SK-N-SH treated with all-trans-retinoic acid at 6 μM for 48 hours (cell line): ENCODE measurements around the gene OSGEP.
"Not testable (repeated sequence)": the region's sequence is repeated elsewhere in the genome, so short reads cannot be mapped to it uniquely, and the experiment has no call there.

ENCODE experiments used
- ATAC-seq: fragments of 200-7000 bp; cut with Tn5 transposase; 3 replicates; pipeline ENCODE4 v1.9.1; 2020; ENCODE audit warnings: mild to moderate bottlenecking, moderate library complexity
- BACH2 ChIP-seq: fragments of 250-450 bp; sonication (Bioruptor Pico); IDR thresholded peaks from 2 replicates; pipeline ENCODE4 v1.9.0; 2021; ENCODE audit warnings: mild to moderate bottlenecking, borderline replicate concordance
- CREB5 ChIP-seq: fragments of 250-450 bp; sonication (Bioruptor Pico); IDR thresholded peaks from 2 replicates; pipeline ENCODE4 v1.5.1; 2020; ENCODE audit warnings: low read depth, mild to moderate bottlenecking, moderate library complexity
- CSRNP3 ChIP-seq: fragments of 250-450 bp; sonication (Bioruptor Pico); IDR thresholded peaks from 2 replicates; pipeline ENCODE4 v1.5.1; 2021; ENCODE audit warnings: mild to moderate bottlenecking, moderate library complexity
- GLIS3 ChIP-seq: fragments of 250-450 bp; sonication (Bioruptor Pico); IDR thresholded peaks from 2 replicates; pipeline ENCODE4 v1.5.0; 2020; ENCODE audit warnings: mild to moderate bottlenecking, moderate library complexity
- ISL1 ChIP-seq: fragments of 250-450 bp; sonication (Bioruptor Pico); IDR thresholded peaks from 2 replicates; pipeline ENCODE4 v2.1.2; 2022; ENCODE audit warnings: mild to moderate bottlenecking, moderate library complexity
- PATZ1 ChIP-seq: fragments of 250-450 bp; sonication (Bioruptor Pico); IDR thresholded peaks from 2 replicates; pipeline ENCODE4 v1.8.0; 2020; ENCODE audit warnings: mild to moderate bottlenecking, moderate library complexity, borderline replicate concordance
- POU6F1 ChIP-seq: fragments of 250-450 bp; sonication (Bioruptor Pico); IDR thresholded peaks from 2 replicates; pipeline ENCODE4 v1.8.0; 2021; ENCODE audit warnings: low read depth, mild to moderate bottlenecking, moderate library complexity, borderline replicate concordance
- PPARA ChIP-seq: fragments of 250-450 bp; sonication (Bioruptor Pico); IDR thresholded peaks from 2 replicates; pipeline ENCODE4 v1.5.0; 2020; ENCODE audit warnings: mild to moderate bottlenecking, borderline replicate concordance
- RARB ChIP-seq: fragments of 250-450 bp; sonication (Bioruptor Pico); IDR thresholded peaks from 2 replicates; pipeline ENCODE4 v1.8.0; 2021; ENCODE audit warnings: mild to moderate bottlenecking, moderate library complexity
- SNAI2 ChIP-seq: fragments of 250-450 bp; sonication (Bioruptor Pico); IDR thresholded peaks from 2 replicates; pipeline ENCODE4 v1.5.0; 2020; ENCODE audit warnings: mild to moderate bottlenecking, moderate library complexity
- TCF4 ChIP-seq: fragments of 250-450 bp; sonication (Bioruptor Pico); IDR thresholded peaks from 2 replicates; pipeline ENCODE4 v1.8.0; 2021; ENCODE audit warnings: mild to moderate bottlenecking, moderate library complexity, borderline replicate concordance
- TSHZ2 ChIP-seq: fragments of 250-450 bp; sonication (Bioruptor Pico); IDR thresholded peaks from 2 replicates; pipeline ENCODE4 v1.5.0; 2020; ENCODE audit warnings: mild to moderate bottlenecking, moderate library complexity
- ZC3H10 ChIP-seq: fragments of 250-450 bp; sonication (Bioruptor Pico); IDR thresholded peaks from 2 replicates; pipeline ENCODE4 v1.5.1; 2021; ENCODE audit warnings: mild to moderate bottlenecking, moderate library complexity
- ZFP3 ChIP-seq: fragments of 250-450 bp; sonication (Bioruptor Pico); IDR thresholded peaks from 2 replicates; pipeline ENCODE4 v1.5.0; 2020; ENCODE audit warnings: mild to moderate bottlenecking, moderate library complexity
- ZNF565 ChIP-seq: fragments of 450-650 bp; formaldehyde crosslinking; conservative IDR thresholded peaks from 2 replicates; pipeline ENCODE4 v1.5.0; 2020; ENCODE audit warnings: low read depth, mild to moderate bottlenecking, moderate library complexity
- ZNF70 ChIP-seq: fragments of 450-650 bp; formaldehyde crosslinking; IDR thresholded peaks from 2 replicates; pipeline ENCODE4 v1.5.0; 2020; ENCODE audit warnings: mild to moderate bottlenecking, moderate library complexity

The OSGEP gene

GRCh38 chr14:20455355-20456300 lies 1.0 kb upstream of the OSGEP start (continued):
- no peak for TF ChIP-seq ZNF70 (CRISPR knock-in tag)

- not testable (repeated sequence) for ATAC-seq
Observed at GRCh38 chr14:20452831-20453230, 1.8 kb downstream of the OSGEP start.

- no peak for ATAC-seq
- TF ChIP-seq TCF4 (CRISPR knock-in tag) = no peak
- TF ChIP-seq GLIS3 = no peak
- no peak for TF ChIP-seq ISL1 (CRISPR knock-in tag)
- TF ChIP-seq ZFP3 (CRISPR knock-in tag) = no peak
- TF ChIP-seq PATZ1 = no peak
- no peak for TF ChIP-seq ZC3H10
- TF ChIP-seq CREB5 = no peak
- TF ChIP-seq CSRNP3 (CRISPR knock-in tag) = no peak
- no peak for TF ChIP-seq SNAI2
Observed at GRCh38 chr14:20446889-20447288, 7.7 kb downstream of the OSGEP start.

GRCh38 chr14:20443650-20444049 lies 11.0 kb downstream of the OSGEP start:
- ATAC-seq = not testable (repeated sequence)

GRCh38 chr14:20441461-20441860 lies 13.2 kb downstream of the OSGEP start:
- TF ChIP-seq CREB5 = no peak
- TF ChIP-seq POU6F1 (CRISPR knock-in tag) = no peak
- TF ChIP-seq PPARA = no peak
- TF ChIP-seq RARB = no peak
- TF ChIP-seq ISL1 (CRISPR knock-in tag) = no peak
- TF ChIP-seq BACH2 (CRISPR knock-in tag) = no peak
- TF ChIP-seq TSHZ2 (CRISPR knock-in tag) = no peak
- no peak for TF ChIP-seq ZNF565 (CRISPR knock-in tag)
- no peak for TF ChIP-seq GLIS3
- no peak for ATAC-seq
